COR-L47 (cell line): Measurements from ENCODE around the gene IGIP.

ENCODE experiments used
- DNase-seq: peaks from one replicate; lab custom pipeline; 2025; lab: John Stamatoyannopoulos, UW

IGIP gene

DNA sequence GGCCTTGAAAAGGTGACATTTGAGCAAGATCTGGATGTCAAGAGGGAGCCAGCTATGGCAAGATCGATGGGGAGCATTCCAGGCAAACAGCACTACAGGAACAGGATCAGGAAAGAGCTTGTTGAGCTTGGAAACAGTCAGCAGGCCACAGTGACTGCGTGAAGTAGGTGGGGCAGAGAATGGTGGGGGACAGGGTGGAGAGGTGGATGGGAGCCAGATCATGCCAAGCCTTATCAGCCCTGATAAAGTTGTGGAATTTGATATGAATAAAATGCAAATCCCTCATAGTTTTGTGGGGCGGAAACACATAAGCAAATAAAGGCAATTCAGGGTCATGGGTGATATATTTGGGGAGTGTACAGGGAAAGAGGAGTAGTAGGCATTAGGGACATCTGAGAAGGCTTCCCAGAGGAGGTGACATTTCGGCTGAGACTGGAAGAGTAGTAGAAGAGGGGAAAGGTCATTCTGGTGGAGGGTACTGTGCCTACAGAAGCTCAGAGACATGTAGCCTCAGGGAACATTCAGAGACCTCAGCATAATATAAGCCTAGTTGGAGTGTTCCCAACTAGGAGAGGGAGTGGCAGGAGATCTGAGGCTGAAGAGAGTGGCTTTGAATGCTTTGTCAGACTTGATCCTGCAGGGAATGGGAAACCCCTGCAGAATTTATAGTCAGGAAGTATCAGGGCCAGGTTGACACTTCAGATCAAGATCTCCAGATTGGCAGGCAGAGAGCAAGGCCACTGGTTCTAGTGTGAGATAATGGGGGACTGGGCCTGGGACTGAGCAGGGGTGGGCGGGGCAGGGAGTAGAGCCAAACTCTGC is 39.6 kb downstream of the IGIP start:
- no peak for DNase-seq

DNA sequence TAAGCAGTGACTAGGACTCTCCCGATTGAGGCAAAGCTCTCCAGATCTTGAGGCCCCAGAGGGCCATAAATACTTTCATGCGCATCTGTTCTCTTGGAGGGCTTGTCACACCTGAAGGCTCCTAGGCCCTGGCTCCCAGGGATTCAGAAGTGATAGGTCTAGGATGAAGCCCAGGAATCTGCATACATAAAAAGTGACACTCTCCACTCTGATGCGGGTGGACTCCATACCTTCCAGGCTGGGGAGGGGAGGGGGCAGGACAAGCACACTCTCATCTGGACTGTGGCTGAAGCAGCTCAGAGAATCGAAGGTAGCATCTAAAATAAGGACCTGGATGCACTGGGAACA is 40.2 kb downstream of the IGIP start:
- no peak for DNase-seq

DNA sequence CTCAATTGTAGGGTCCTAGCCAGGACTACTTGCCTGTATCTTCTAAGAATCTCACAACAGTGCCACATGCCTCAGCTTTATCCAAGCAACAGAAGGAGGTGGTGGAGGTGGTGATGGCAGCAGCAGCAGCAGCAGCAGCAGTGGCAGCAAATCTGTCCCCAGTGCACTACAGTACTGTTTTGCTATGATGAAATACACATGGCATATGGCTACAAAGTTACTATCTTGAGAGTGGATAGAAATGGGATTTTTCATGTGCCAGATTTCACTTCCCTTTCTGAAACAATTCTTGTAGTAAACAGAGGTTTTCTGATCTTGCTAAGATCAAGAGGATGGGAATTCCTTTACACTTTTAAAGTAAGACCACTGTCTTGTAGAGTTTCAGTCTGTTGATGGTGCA is 41.2 kb downstream of the IGIP start:
- no peak for DNase-seq

DNA sequence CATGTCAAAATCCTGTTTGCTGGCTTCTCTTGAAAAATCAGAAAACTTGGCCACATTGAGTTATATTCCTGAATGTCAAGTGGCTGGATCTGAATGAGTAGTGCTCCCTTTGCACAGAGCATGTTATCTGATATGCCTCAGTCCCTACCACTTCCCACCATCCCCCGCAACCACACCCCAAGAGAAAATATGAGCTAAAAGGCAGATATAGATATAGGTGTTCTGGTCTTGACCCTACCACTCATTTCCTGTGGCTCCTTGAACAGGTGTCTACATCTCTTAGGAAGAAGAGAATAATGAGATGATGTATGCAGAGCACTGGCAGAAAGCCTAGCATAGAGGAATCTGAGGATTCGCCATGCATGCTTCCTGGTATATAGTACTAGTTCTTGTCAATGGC is 42.6 kb downstream of the IGIP start:
- no peak for DNase-seq

DNA sequence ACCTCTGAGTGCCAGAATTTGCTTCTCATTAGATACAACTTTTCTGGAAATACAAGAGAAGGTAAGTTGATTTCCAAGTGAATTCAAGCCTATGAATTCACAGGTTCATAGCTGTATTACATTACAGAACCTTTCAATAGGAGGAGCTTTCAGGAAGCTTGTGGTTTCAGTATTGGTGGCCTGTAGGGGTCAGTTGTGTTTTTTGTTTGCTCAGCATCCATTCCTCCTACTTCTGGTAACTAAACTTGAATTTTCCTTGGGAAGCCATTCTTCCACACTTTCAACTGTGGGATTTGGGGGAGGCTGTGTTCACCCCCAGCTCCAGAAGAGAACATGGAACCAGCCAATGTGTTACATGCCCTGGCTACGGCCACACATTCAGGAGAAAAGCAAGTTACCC is 43.7 kb downstream of the IGIP start:
- no peak for DNase-seq

DNA sequence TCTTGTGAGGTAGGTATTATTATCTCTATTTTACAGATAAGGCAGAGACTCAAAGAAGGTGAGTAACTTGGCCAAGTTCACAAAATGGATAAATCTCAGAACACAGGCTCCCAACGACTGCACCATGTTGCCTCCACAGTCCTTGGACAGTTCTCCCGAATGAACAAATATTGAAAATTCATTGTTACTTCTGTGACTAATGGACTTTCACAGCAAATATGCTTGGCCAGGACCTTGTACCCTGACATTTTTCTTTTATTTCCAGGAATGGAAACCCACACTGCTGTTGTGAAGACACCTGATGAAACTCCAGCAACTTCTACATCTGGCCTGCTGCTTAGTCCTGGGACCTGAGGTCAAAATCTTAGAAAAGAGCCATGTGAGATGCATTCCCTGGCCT is 46.7 kb downstream of the IGIP start:
- DNase-seq: no peak

DNA sequence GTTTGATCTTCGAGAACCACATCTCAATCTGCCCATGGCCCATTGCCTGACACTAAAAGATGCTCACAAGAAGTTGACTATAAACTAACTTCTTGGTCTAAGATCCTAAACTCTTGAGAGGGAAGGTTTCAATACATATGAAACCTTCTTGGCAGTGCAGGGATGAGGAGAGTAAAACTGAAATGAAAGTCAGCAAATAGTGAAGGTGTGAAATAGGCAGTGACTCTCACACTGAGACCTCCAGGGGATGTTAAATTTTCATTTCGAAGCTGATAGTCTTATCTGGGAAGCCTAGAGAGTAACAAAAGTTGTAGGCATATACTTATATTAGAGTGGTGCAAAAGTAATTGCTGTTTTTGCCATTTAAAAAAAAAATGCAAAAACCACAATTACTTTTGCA is 48.3 kb downstream of the IGIP start:
- DNase-seq: no peak

DNA sequence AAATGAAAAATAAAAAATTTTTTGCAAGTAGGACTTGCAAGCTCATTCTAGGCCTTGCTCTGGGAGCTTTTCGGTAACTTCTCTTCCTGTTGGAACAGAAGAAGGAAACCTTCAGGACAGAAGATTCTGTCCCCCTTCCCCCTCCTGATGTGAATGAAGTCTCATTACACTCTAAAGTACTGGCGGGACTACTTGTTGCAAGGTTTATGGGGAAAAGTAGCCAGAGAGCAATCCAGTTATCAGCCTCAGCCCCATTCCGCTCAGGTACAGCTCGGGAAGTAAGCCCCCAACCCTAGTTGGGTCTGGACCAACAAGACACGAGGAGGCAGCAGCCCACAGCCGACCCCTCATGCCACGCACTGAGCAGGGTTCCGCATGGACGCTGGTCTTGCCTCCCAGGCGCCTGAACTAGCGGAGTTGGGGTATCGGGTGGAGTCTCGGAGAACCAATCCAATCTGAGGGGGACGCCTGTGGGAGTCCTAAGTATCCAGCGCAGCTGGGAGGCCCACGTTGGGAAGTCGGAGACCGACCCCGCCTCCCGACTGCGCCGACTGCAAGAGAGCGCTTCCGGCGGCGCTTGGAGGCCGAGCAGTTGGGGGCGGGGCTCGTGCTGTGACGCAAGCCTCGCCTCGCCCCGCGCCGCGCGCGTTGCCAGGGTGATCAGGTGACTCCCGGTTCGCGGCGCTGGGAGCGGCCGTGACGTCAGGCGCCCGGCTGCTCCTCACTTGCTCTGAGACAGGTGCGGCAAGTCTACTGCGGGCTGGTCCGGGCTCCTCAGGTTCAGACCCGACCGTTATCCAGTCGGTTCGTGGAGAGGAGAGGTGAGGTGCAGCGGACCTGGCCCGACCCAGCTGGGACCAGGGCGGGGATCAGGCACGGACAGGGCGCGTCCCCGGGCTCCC is 49.0 kb downstream of the IGIP start, which contains the start of gene CYSTM1:
CYSTM1 (plus strand) TSS at position 724 of the 902 bp plus-strand sequence. CDS start 19,278 bp downstream, outside the sequence.
- DNase-seq: peak; percentile 97

DNA sequence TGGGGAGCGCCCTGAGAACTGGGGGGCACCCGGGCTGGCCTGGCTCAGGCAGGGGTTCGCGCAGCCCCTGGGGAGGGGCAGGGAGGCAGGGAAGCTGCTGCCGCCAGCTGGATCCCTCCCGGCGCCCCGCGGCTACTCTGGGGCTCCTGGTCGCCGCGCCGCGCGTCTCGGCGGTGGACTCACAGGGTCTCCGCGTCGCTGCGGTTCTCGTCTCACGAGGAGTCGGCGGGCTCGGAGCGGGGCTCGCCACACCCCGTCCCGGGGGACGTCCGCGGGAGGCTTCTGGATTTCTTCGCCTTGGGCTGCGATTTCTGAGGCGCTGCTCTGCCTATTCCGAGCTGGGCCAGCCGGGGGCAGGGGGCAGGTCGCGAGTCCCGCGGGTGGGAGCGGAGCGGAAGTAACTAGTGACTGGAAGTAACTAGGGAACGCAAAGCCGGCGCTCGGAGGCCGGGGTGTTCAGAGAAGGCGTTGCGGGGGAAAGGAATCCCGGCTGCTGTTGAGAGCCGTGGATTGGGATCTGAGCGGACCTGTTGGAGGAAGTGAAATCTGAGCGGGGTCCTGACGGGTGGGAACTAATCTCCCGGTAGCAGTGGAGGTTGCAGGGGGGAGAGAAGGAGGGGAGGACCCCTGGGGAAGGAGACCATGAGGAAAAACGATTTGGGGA is 49.8 kb downstream of the IGIP start:
- DNase-seq: peak; percentile 60

DNA sequence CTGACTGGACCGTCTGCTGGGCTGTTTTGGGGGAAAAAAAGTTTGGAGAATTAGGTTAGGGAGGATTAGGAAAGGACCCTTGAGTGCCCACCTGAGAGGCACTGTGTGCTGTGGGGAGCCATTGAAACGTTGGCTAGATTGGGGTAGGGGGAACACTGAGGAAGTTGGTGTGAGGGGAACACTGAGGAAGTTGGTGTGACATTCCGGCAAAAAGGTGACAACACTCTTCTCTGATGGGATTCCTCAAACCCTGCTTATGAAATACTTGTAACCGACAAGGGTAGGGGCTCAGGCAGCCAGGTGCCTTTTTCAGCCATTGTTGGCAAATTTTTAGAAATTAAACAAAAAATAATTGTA is 50.3 kb downstream of the IGIP start:
- no peak for DNase-seq

DNA sequence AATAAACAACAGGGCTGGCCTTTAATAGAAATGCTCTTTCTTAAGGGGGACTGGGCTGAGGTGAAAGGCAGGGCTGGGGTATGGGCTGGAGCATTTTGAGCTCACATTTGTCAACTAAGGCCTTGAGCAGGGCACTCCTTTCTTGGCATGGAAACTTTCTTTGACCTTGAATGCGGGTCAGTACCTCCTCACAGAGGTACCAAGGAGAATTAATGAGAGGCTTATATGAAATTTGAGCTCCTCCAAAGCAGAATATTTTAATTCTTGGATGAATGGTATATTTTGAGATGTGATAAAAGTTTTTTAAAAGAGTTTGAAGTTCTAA is 52.3 kb downstream of the IGIP start:
- no peak for DNase-seq

DNA sequence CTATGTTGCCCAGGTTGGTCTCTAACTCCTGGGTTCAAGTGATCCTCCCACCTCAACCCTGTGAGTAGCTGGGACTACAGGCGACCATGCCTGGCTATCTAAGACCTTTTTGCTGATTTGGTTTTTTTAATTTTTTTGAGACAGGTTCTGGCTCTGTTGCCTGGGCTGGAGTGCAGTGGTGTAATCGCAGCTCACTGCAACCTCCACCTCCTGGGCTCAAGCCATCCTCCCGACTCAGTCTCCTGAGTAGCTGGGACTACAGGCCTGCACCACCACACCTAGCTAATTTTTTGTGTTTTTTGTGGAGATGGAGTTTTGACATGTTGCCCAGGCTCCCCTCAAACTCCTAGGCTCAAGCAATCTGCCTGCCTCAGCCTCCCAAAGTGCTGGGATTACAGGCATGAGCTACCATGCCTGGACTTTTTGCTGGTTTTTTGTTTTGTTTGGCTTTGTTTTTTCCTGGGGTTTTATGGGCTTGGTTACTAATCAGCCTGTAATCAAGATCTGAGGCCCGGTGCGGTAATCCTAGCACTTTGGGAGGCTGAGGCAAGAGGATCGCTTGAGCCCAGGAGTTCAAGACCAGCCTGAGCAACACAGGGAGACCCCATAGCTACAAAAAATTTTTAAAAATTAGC is 52.9 kb downstream of the IGIP start:
- DNase-seq: no peak
